Bronchial epithelial cell (primary cell): Measurements from ENCODE around the gene ARL5A. TPM values are rescaled to one million over a fixed set of nuclear protein-coding genes. Genes with fewer than 3 reads are reported as not detected.

Source experiments
- DNase-seq: peaks from one replicate; pipeline ENCODE4 v3.0.0-alpha.2; 2010; ENCODE audit warnings: low read depth
- FAIRE-seq: peaks from 2 replicates; lab custom pipeline; 2011; peaks lifted over from hg19 to GRCh38; lab: Jason Lieb, UNC
- H3K27me3 ChIP-seq: 2 replicates; pipeline ENCODE4 v1.5.1; 2011; ENCODE audit warnings: low read length; ENCODE audit not compliant: control insufficient read depth, insufficient read depth
- H3K36me3 ChIP-seq: 2 replicates; pipeline ENCODE4 v1.5.1; 2011; ENCODE audit warnings: low read length; ENCODE audit not compliant: control insufficient read depth, insufficient read depth
- H3K4me3 ChIP-seq: 2 replicates; pipeline ENCODE4 v1.5.1; 2011; ENCODE audit warnings: mild to moderate bottlenecking, low read depth, low read length, control low read depth
- total RNA-seq: library from RNA; depleted of rRNA; stranded (reverse); fragments of >200 nt; gene quantifications from 2 replicates; pipeline ENCODE4 v1.2.1, GENCODE V29; 2014
- TF ChIP-seq, protein P1 (sequence below): IDR thresholded peaks from 2 replicates; pipeline ENCODE4 v1.5.1; 2011; ENCODE audit warnings: mild to moderate bottlenecking, moderate library complexity, low read length, control low read depth, inconsistent platforms; ENCODE audit not compliant: insufficient read depth, severe bottlenecking

The ARL5A gene
- total RNA-seq, 1 donor from 2014 or later, result 66.6 TPM

DNA sequence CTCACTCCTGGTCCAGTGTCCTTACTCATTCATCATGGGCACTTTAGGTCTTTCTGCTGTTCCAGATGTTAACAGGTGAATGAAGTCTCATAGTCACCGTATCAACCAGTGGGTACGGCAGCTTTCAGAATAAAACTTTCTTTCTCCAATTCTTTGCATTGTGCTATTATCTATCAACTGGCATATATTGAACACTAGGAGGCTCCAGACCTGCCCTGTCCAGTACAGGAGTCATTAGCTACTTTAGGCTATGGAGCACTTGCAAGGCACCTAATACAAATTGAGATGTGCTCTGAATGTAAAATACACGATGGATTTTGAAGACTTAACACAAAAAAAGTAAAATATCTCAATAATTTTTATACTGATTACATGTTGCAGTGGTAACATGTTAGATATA, 50.7 kb downstream of the ARL5A start:
- no peaks in the 10 kb centered on the region for H3K27me3 ChIP-seq
- H3K36me3 ChIP-seq, result peaks cover 4% of the 10 kb centered on the region
- no peak overlapping the region for H3K4me3 ChIP-seq
- TF ChIP-seq, protein P1, sequence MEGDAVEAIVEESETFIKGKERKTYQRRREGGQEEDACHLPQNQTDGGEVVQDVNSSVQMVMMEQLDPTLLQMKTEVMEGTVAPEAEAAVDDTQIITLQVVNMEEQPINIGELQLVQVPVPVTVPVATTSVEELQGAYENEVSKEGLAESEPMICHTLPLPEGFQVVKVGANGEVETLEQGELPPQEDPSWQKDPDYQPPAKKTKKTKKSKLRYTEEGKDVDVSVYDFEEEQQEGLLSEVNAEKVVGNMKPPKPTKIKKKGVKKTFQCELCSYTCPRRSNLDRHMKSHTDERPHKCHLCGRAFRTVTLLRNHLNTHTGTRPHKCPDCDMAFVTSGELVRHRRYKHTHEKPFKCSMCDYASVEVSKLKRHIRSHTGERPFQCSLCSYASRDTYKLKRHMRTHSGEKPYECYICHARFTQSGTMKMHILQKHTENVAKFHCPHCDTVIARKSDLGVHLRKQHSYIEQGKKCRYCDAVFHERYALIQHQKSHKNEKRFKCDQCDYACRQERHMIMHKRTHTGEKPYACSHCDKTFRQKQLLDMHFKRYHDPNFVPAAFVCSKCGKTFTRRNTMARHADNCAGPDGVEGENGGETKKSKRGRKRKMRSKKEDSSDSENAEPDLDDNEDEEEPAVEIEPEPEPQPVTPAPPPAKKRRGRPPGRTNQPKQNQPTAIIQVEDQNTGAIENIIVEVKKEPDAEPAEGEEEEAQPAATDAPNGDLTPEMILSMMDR, result no peak
- no peak for FAIRE-seq
- DNase-seq, result no peak

DNA sequence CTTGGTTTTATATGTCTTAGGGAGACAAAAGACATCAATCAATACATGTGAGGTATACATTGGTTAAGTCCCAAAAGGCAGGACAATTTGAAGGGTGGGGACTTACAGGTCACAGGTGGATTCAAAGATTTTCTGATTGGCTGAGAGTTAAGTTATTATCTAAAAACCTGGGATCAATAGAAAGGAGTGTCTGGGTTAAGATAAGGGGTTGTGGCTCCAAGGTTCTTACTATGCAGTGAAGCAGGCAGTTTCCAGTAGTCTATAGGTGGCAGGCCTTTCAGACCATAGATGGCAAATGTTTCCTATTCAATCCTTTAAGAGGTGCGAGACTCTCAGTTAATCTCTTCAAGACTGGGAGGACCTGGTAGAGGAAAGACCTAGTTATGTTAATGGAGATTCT, 51.9 kb downstream of the ARL5A start:
- DNase-seq (no peak), FAIRE-seq (no peak)
- Histone ChIP-seq H3K4me3 (no peak overlapping the region), H3K36me3 (peaks cover 2% of the 10 kb centered on the region), H3K27me3 (no peaks in the 10 kb centered on the region)
- TF ChIP-seq, protein P1, result no peak

DNA sequence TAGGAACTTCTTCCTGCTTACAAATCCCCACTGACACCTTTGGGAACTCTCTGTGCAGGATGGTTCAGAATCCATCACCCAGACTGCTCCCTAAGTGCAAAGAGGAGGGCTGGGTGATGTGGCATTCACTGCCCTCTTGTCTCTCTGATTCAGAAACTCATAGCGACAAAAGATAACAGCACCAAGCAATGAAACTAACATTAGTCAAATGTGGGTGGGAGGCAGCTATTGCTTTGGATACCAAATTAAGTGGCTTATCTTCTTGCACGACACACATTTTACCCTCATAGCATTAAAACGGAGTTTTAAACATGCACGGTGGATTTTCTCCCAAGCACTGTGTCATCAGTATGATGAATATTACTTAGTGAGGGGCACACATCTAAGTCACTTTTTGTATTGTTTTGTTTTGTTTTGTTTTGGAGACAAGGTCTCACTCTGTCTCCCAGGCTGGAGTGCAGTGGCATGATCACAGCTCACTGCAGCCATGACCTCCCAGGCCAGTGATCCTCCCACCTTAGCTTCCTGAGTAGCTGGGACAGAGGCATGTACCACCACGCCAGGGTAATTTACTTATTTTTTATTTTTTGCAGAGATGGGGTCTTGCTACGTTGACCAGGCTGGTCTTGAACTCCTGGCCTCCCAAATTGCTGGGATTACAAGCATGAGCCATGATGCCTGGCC, 53.0 kb downstream of the ARL5A start:
- FAIRE-seq, result no peak
- Histone ChIP-seq H3K27me3 (no peaks in the 10 kb centered on the region), H3K4me3 (no peak overlapping the region), H3K36me3 (no peaks in the 10 kb centered on the region)
- DNase-seq, result no peak
- TF ChIP-seq, protein P1, result no peak

DNA sequence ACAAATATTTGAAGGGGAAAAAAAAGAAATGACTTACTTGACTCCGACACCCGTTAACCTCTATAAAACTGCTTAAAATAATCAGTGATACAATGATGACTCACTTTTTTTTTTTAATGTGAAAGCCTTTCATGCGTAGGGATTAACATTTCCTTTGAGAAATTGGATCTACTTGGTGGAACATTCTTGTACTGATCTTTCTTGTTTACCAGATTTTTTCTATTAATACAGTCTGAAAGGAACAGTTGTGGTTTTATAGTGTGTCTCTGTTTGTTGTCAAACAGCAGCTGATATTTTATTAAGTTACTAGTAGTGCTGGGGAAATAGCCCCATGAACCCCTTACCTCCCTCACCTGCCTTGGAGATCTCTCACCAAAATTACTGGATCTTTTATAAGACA, 53.7 kb downstream of the ARL5A start:
- Histone ChIP-seq H3K36me3 (no peaks in the 10 kb centered on the region), H3K4me3 (no peak overlapping the region), H3K27me3 (no peaks in the 10 kb centered on the region)
- DNase-seq, result peak; percentile 78
- TF ChIP-seq, protein P1, result no peak
- no peak for FAIRE-seq

DNA sequence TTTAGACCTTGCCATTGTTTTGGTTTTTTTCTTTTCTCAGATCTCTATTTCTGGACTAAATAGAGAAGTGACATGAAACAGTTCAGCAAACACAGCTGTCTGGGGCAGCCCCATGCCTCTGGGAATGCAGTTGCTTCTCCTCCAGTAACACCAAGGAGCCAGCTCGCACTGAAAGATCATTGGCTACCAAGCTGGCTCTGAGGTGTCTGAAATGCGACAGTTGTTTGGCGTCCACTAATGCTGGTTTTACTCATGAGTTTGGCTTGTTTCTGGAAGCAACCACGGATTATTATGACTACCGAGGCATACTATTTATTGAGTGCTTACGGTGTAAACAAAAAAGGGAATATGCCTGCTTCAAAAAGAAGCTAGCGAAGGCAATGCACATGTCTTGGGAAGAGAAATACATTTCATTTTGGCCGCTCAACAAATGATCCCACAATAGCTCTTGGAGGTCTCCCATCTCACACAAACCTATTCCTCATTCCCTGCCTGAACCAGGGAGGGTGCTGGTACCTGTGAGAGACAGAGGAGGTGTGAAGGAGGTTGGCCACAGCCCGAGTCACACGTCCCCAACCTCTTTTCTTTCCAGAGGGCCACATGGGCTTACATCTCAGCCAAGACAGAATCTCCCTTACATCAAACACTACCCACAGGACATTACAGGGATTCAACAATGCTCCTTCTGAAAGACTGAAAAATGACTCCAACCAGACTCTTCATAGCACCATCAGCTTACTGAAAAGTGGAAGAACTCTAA, 56.4 kb downstream of the ARL5A start:
- H3K4me3 ChIP-seq, result no peak overlapping the region
- FAIRE-seq (no peak), DNase-seq (no peak)
- no peaks in the 10 kb centered on the region for H3K27me3 ChIP-seq
- no peaks in the 10 kb centered on the region for H3K36me3 ChIP-seq
- TF ChIP-seq, protein P1, result no peak
